ENCODE results near the gene PLCH2. TPM values are rescaled to one million over a fixed set of nuclear protein-coding genes. Genes with fewer than 3 reads are reported as not detected.

The PLCH2 gene
- total RNA-seq, 1 experiment from 2014 or later = 7.2 TPM

DNA sequence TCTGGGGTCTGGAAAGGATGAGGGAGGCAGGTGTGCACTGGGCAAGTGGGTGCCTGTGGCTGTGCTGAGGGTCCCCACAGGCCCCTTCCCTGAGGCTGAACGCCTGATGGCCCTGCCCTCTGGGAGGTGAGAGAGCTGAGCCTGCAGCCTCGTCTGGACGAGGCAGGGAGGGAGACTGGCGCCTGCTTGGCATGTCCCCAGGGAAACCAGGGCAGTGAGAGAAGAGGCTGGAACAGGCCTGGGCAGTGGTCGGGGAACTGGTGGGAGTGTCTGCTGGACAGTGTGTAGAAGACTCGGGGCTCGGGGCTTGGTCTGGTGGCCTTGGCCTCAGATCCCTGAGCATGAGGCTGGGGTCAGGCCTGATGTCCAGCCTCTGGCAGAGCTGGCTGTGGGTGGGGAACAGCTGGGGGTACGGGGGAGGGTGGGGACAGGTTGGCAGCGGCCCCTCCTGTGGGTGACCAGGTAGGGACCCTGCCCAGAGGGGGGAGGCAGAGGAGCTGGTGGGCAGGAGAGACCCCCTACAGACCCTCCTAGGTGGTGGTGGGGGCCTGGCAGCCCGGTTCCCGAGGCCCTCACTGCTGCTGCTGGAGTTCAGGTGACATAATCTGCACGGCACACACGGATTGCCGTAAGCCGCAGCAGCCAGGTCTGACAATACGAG, 30.8 kb upstream of the PLCH2 start:
- H3K9ac ChIP-seq (ENCODE audit: low read length) = no peak overlapping the region
- H3K9me3 ChIP-seq (ENCODE audit: low read length) = no peaks in the 10 kb centered on the region
- peaks cover 18% of the 10 kb centered on the region for H3K27me3 ChIP-seq (ENCODE audit: low read length)
- H2AFZ ChIP-seq (ENCODE audit: low read length) = no peak overlapping the region
- H3K9me2 ChIP-seq (replicated peaks; ENCODE audit: low read length) = no peaks in the 10 kb centered on the region
- TF ChIP-seq, protein P1, sequence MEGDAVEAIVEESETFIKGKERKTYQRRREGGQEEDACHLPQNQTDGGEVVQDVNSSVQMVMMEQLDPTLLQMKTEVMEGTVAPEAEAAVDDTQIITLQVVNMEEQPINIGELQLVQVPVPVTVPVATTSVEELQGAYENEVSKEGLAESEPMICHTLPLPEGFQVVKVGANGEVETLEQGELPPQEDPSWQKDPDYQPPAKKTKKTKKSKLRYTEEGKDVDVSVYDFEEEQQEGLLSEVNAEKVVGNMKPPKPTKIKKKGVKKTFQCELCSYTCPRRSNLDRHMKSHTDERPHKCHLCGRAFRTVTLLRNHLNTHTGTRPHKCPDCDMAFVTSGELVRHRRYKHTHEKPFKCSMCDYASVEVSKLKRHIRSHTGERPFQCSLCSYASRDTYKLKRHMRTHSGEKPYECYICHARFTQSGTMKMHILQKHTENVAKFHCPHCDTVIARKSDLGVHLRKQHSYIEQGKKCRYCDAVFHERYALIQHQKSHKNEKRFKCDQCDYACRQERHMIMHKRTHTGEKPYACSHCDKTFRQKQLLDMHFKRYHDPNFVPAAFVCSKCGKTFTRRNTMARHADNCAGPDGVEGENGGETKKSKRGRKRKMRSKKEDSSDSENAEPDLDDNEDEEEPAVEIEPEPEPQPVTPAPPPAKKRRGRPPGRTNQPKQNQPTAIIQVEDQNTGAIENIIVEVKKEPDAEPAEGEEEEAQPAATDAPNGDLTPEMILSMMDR (conservative IDR thresholded peaks at IDR 0.05; ENCODE audit: low read depth, low read length) = no peak
- TF ChIP-seq EZH2 (IDR thresholded peaks at IDR 0.05; ENCODE audit: low read length, unreplicated experiment) (no peak), EZH2phosphoT487 (IDR thresholded peaks at IDR 0.05; ENCODE audit: borderline replicate concordance, low read length) (no peak)
- CTCF ChIA-PET = no interaction called here
- peaks cover 10% of the 10 kb centered on the region for H3K4me1 ChIP-seq (ENCODE audit: insufficient read depth, low read length)
- H3K27ac ChIP-seq (ENCODE audit: low read length) = no peak overlapping the region
- POLR2A ChIA-PET (ENCODE audit: unreplicated experiment) = no interaction called here
- intact Hi-C loops (cut with micrococcal nuclease) = no loop called here
- BruUV-seq (replicated peaks) = no TSS peak
- H3F3A ChIP-seq (ENCODE audit: low read length, unreplicated experiment) = no peaks in the 10 kb centered on the region
- DNase-seq (no peak), ATAC-seq (no peak)
- no peak overlapping the region for H3K4me3 ChIP-seq (ENCODE audit: low read length)
- no peaks in the 10 kb centered on the region for H3K79me2 ChIP-seq (ENCODE audit: low read length)
- H4K20me1 ChIP-seq (ENCODE audit: low read length) = no peaks in the 10 kb centered on the region
- H3K36me3 ChIP-seq (ENCODE audit: low read depth, low read length) = no peaks in the 10 kb centered on the region
- no peak overlapping the region for H3K4me2 ChIP-seq (ENCODE audit: low read length)

DNA sequence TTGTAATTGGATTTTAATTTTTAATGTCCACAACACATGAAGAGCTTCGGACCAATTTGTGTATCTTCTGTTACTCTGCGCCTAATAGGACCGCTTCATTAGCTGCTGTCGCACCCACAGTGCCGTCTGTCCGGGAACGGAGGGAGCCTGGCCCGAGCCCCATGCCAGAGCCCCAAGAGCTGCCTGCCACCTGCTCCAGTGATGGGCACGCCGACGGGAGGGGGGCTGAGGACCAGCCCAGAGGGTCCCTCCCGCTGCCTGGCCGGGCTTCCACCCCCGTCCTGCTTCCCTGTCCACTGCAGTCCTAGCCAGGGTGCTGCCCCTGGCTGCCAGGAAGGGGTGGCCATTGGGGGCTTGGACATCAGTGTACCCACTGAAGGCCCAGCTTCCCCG, 30.3 kb upstream of the PLCH2 start:
- CTCF ChIA-PET = no interaction called here
- POLR2A ChIA-PET (ENCODE audit: unreplicated experiment) = no interaction called here
- Histone ChIP-seq H2AFZ (ENCODE audit: low read length) (no peak overlapping the region), H3K79me2 (ENCODE audit: low read length) (no peaks in the 10 kb centered on the region), H3K9me2 (replicated peaks; ENCODE audit: low read length) (no peaks in the 10 kb centered on the region), H4K20me1 (ENCODE audit: low read length) (no peaks in the 10 kb centered on the region), H3K4me1 (ENCODE audit: insufficient read depth, low read length) (peaks cover 13% of the 10 kb centered on the region), H3K36me3 (ENCODE audit: low read depth, low read length) (no peaks in the 10 kb centered on the region), H3K27ac (ENCODE audit: low read length) (no peak overlapping the region), H3K4me2 (ENCODE audit: low read length) (no peak overlapping the region), H3K4me3 (ENCODE audit: low read length) (no peak overlapping the region), H3K9ac (ENCODE audit: low read length) (no peak overlapping the region), H3K9me3 (ENCODE audit: low read length) (no peaks in the 10 kb centered on the region), H3F3A (ENCODE audit: low read length, unreplicated experiment) (no peaks in the 10 kb centered on the region), H3K27me3 (ENCODE audit: low read length) (peaks cover 18% of the 10 kb centered on the region)
- DNase-seq (no peak), ATAC-seq (no peak)
- BruUV-seq (replicated peaks) = no TSS peak
- TF ChIP-seq EZH2phosphoT487 (IDR thresholded peaks at IDR 0.05; ENCODE audit: borderline replicate concordance, low read length) = no peak
- TF ChIP-seq EZH2 (IDR thresholded peaks at IDR 0.05; ENCODE audit: low read length, unreplicated experiment) = no peak
- TF ChIP-seq, protein P1 (conservative IDR thresholded peaks at IDR 0.05; ENCODE audit: low read depth, low read length) = no peak
- intact Hi-C loops (cut with micrococcal nuclease) = no loop called here

DNA sequence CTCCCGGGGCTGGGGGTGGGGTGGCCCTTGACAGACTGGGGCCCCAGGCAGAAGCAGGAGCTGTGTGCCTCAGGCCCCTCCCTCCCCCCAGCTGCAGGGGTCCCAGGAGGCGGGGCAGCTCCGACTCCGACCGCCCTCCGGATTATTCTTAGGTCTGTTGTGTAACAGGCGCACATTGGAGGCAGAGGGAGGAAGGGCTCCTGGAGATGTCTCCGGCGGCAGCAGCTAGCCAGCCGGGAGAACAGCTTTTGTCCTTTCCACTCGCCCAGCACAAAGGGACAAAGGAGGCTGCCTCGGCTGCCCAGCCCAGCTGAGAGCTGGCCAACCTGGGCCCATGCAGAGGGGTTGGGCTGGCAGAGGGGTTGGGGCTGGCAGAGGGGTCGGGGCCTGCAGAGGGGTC, 29.7 kb upstream of the PLCH2 start:
- no peaks in the 10 kb centered on the region for H4K20me1 ChIP-seq (ENCODE audit: low read length)
- no peaks in the 10 kb centered on the region for H3K79me2 ChIP-seq (ENCODE audit: low read length)
- H3K27me3 ChIP-seq (ENCODE audit: low read length) = peaks cover 18% of the 10 kb centered on the region
- H3K36me3 ChIP-seq (ENCODE audit: low read depth, low read length) = no peaks in the 10 kb centered on the region
- H3K4me2 ChIP-seq (ENCODE audit: low read length) = no peak overlapping the region
- H3K9me2 ChIP-seq (replicated peaks; ENCODE audit: low read length) = no peaks in the 10 kb centered on the region
- peaks cover 18% of the 10 kb centered on the region for H3K4me1 ChIP-seq (ENCODE audit: insufficient read depth, low read length)
- H3K9ac ChIP-seq (ENCODE audit: low read length) = no peak overlapping the region
- TF ChIP-seq EZH2phosphoT487 (IDR thresholded peaks at IDR 0.05; ENCODE audit: borderline replicate concordance, low read length) (no peak), EZH2 (IDR thresholded peaks at IDR 0.05; ENCODE audit: low read length, unreplicated experiment) (no peak)
- TF ChIP-seq, protein P1 (conservative IDR thresholded peaks at IDR 0.05; ENCODE audit: low read depth, low read length) = no peak
- H3F3A ChIP-seq (ENCODE audit: low read length, unreplicated experiment) = no peaks in the 10 kb centered on the region
- ATAC-seq = no peak
- no peaks in the 10 kb centered on the region for H3K9me3 ChIP-seq (ENCODE audit: low read length)
- no peak overlapping the region for H3K4me3 ChIP-seq (ENCODE audit: low read length)
- no peak overlapping the region for H2AFZ ChIP-seq (ENCODE audit: low read length)
- no peak overlapping the region for H3K27ac ChIP-seq (ENCODE audit: low read length)
- ChIA-PET POLR2A (ENCODE audit: unreplicated experiment) (no interaction called here), CTCF (no interaction called here)
- DNase-seq = no peak
- no TSS peak for BruUV-seq (replicated peaks)
- intact Hi-C loops (cut with micrococcal nuclease) = no loop called here

All from PC-3 (cell line).